IMR-90 (cell line): ENCODE results near the gene RAB28. TPM values are rescaled to one million over a fixed set of nuclear protein-coding genes. Genes with fewer than 3 reads are reported as not detected.

Experiments
- ATAC-seq: fragments of 200-7000 bp; cut with Tn5 transposase; 2 replicates; pipeline ENCODE4 v1.9.1; 2020; ENCODE audit warnings: low read depth, mild to moderate bottlenecking, moderate library complexity
- BruUV-seq: library from RNA; stranded (reverse); fragments of 400-500 nt; replicated peaks from 2 replicates; lab custom pipeline; 2021; lab: Mats Ljungman, UMichigan
- CTCF ChIA-PET: fragments of 300-600 bp; formaldehyde crosslinking; extraction: SDS; loops from one replicate; lab custom pipeline; 2021; ENCODE audit warnings: antibody characterized with exemption; lab: Yijun Ruan, JAX
- POLR2A ChIA-PET: fragments of 300-600 bp; sonication (Branson Sonifier 250); formaldehyde crosslinking; loops from one replicate; lab custom pipeline; 2022; ENCODE audit warnings: antibody characterized with exemption; ENCODE audit not compliant: unreplicated experiment; lab: Charles Lee
- DNase-seq: peaks from one replicate; pipeline ENCODE4 v3.0.0; 2013
- H2AFZ ChIP-seq: replicated peaks from 2 replicates; pipeline ENCODE3; 2013; ENCODE audit warnings: low read length, mild to moderate bottlenecking; ENCODE audit not compliant: poor library complexity
- H2AK5ac ChIP-seq: 2 replicates; pipeline ENCODE4 v1.6.1; 2013; ENCODE audit warnings: low read depth, low read length, inconsistent platforms
- H2AK9ac ChIP-seq: replicated peaks from 2 replicates; pipeline ENCODE3; 2013; ENCODE audit warnings: mild to moderate bottlenecking, low read depth, low read length, moderate library complexity; ENCODE audit not compliant: poor library complexity
- H2BK120ac ChIP-seq: 2 replicates; pipeline ENCODE4 v1.6.1; 2013; ENCODE audit warnings: low read depth, low read length, inconsistent platforms
- H2BK15ac ChIP-seq: 3 replicates; pipeline ENCODE4 v1.6.1; 2013; ENCODE audit warnings: low read depth, low read length, inconsistent platforms
- H2BK20ac ChIP-seq: 2 replicates; pipeline ENCODE4 v1.6.1; 2013; ENCODE audit warnings: low read depth, mild to moderate bottlenecking, inconsistent platforms, low read length, moderate library complexity
- H2BK5ac ChIP-seq: 2 replicates; pipeline ENCODE4 v1.6.1; 2013; ENCODE audit warnings: mild to moderate bottlenecking, low read depth, low read length, inconsistent platforms; ENCODE audit not compliant: poor library complexity, severe bottlenecking
- H3K14ac ChIP-seq: replicated peaks from 2 replicates; pipeline ENCODE4 v1.6.1; 2013; ENCODE audit warnings: low read depth, low read length, inconsistent platforms
- H3K18ac ChIP-seq: 2 replicates; pipeline ENCODE4 v1.6.1; 2013; ENCODE audit warnings: low read depth, low read length, control low read depth
- H3K23ac ChIP-seq: 2 replicates; pipeline ENCODE4 v1.6.1; 2013; ENCODE audit warnings: low read depth, low read length, inconsistent platforms
- H3K27ac ChIP-seq: 2 replicates; pipeline ENCODE4 v1.5.1; 2013; ENCODE audit warnings: mild to moderate bottlenecking, control low read depth, low read length; ENCODE audit not compliant: insufficient read depth
- H3K27me3 ChIP-seq: 2 replicates; pipeline ENCODE4 v1.6.1; 2013; ENCODE audit warnings: low read length; ENCODE audit not compliant: control insufficient read depth, insufficient read depth
- H3K36me3 ChIP-seq: 2 replicates; pipeline ENCODE4 v1.6.1; 2013; ENCODE audit warnings: low read length, mixed read lengths; ENCODE audit not compliant: control insufficient read depth, insufficient read depth
- H3K4ac ChIP-seq: 2 replicates; pipeline ENCODE4 v1.6.1; 2013; ENCODE audit warnings: low read depth, low read length, inconsistent platforms
- H3K4me1 ChIP-seq: 2 replicates; pipeline ENCODE4 v1.6.1; 2013; ENCODE audit warnings: low read length, mixed read lengths; ENCODE audit not compliant: control insufficient read depth, insufficient read depth
- H3K4me2 ChIP-seq: 2 replicates; pipeline ENCODE4 v1.6.1; 2013; ENCODE audit warnings: low read depth, mild to moderate bottlenecking, control low read depth, low read length, moderate library complexity
- H3K4me3 ChIP-seq: 2 replicates; pipeline ENCODE4 v1.5.1; 2013; ENCODE audit warnings: low read depth, mild to moderate bottlenecking, control low read depth, low read length, moderate library complexity; ENCODE audit not compliant: insufficient read depth
- H3K56ac ChIP-seq: 2 replicates; pipeline ENCODE4 v1.6.1; 2013; ENCODE audit warnings: low read length, inconsistent platforms; ENCODE audit not compliant: insufficient read depth; ENCODE audit errors: extremely low read depth
- H3K79me1 ChIP-seq, 2 experiments: 2 replicates each; pipeline ENCODE4 v1.6.1; 2013; ENCODE audit warnings: low read length in 2 of 2, inconsistent platforms in 1 of 2, low read depth in 1 of 2
- H3K9ac ChIP-seq: 2 replicates; pipeline ENCODE4 v1.6.1; 2013; ENCODE audit warnings: low read depth, low read length, control low read depth
- H3K9me1 ChIP-seq: 2 replicates; pipeline ENCODE4 v1.6.1; 2013; ENCODE audit warnings: low read length, inconsistent platforms; ENCODE audit not compliant: insufficient read depth
- H3K9me3 ChIP-seq: 2 replicates; pipeline ENCODE4 v1.6.1; 2013; ENCODE audit warnings: low read length; ENCODE audit not compliant: control insufficient read depth, insufficient read depth
- H4K20me1 ChIP-seq: 2 replicates; pipeline ENCODE4 v1.6.1; 2013; ENCODE audit warnings: low read length, inconsistent platforms; ENCODE audit not compliant: insufficient read depth
- H4K5ac ChIP-seq: 2 replicates; pipeline ENCODE4 v1.6.1; 2013; ENCODE audit warnings: mild to moderate bottlenecking, low read depth, low read length, control low read depth
- H4K8ac ChIP-seq, 2 experiments: 2 replicates each; pipeline ENCODE4 v1.6.1; 2013; ENCODE audit warnings: low read depth in 2 of 2, low read length in 2 of 2, control low read depth in 1 of 2, inconsistent platforms in 1 of 2
- H4K91ac ChIP-seq: 2 replicates; pipeline ENCODE4 v1.6.1; 2013; ENCODE audit warnings: low read depth, low read length, inconsistent platforms; ENCODE audit not compliant: insufficient read depth
- BHLHE40 ChIP-seq: fragments of 150-350 bp; IDR thresholded peaks from 2 replicates; pipeline ENCODE4 v1.6.1; 2016; ENCODE audit warnings: mild to moderate bottlenecking, low read depth, low read length
- CHD1 ChIP-seq: IDR thresholded peaks from 2 replicates; pipeline ENCODE4 v1.6.1; 2012; ENCODE audit warnings: low read depth, low read length, improper control_type of control experiment
- CTCF ChIP-seq: conservative IDR thresholded peaks from 2 replicates; pipeline ENCODE4 v1.5.1; 2012; ENCODE audit warnings: mild to moderate bottlenecking, low read depth, low read length, improper control_type of control experiment
- ELK1 ChIP-seq: fragments of 150-350 bp; IDR thresholded peaks from 2 replicates; pipeline ENCODE4 v1.6.1; 2016; ENCODE audit warnings: low read depth, mild to moderate bottlenecking, low read length, moderate library complexity, borderline replicate concordance
- FOS ChIP-seq: fragments of 150-350 bp; IDR thresholded peaks from 2 replicates; pipeline ENCODE4 v1.6.1; 2016; ENCODE audit warnings: low read depth, low read length
- MAFK ChIP-seq: IDR thresholded peaks from 2 replicates; pipeline ENCODE4 v1.6.1; 2012; ENCODE audit warnings: low read depth, low read length, improper control_type of control experiment
- MXI1 ChIP-seq: IDR thresholded peaks from 2 replicates; pipeline ENCODE4 v1.6.1; 2012; ENCODE audit warnings: low read depth, mild to moderate bottlenecking, low read length, moderate library complexity, borderline replicate concordance
- NFE2L2 ChIP-seq: fragments of 150-350 bp; IDR thresholded peaks from 2 replicates; pipeline ENCODE4 v1.6.1; 2016; ENCODE audit warnings: low read depth, mild to moderate bottlenecking, low read length
- SMC3 ChIP-seq: fragments of 150-350 bp; IDR thresholded peaks from 2 replicates; pipeline ENCODE4 v1.6.1; 2016; ENCODE audit warnings: low read depth, mild to moderate bottlenecking, antibody characterized with exemption, low read length, moderate library complexity
- USF2 ChIP-seq: fragments of 150-350 bp; IDR thresholded peaks from 2 replicates; pipeline ENCODE4 v1.6.1; 2017; ENCODE audit warnings: mild to moderate bottlenecking, antibody characterized with exemption, low read length, low read depth
- WGBS, 2 experiments: methylation state at CpG; one replicate each; pipeline versions ENCODE4 v1.1.5 to v1.1.7; 2013; ENCODE audit warnings: missing lambda C conversion rate in 2 of 2; ENCODE audit not compliant: insufficient read length in 1 of 2; ENCODE audit errors: extremely low coverage in 2 of 2; 5-methylcytosine and 5-hydroxymethylcytosine counted together
- dilution Hi-C: fragments of 300-500 bp; cut with HindIII; formaldehyde crosslinking; loops from one replicate; pipeline ENCODE4 v1.14.3; 2018; ENCODE audit warnings: low sequenced_read_pairs; ENCODE audit not compliant: unreplicated experiment
- in situ Hi-C: fragments of 300-500 bp; cut with MboI; formaldehyde crosslinking; loops from 3 replicates; pipeline ENCODE4 v1.14.3; 2019; ENCODE audit warnings: low sequenced_read_pairs, inconsistent platforms, mixed read lengths
- intact Hi-C: fragments of 100-400 bp; cut with micrococcal nuclease; formaldehyde crosslinking; loops from 2 replicates; pipeline ENCODE4 v1.10.0; 2022
- polyA plus RNA-seq, 3 experiments: library from polyadenylated mRNA; depleted of rRNA; stranded (reverse); fragments of >200 nt; gene quantifications; 2 replicates each; pipeline ENCODE4 v1.2.3, GENCODE V29; 2012; ENCODE audit warnings: low replicate concordance in 1 of 3
- total RNA-seq: library from RNA; depleted of rRNA; stranded (reverse); fragments of >200 nt; gene quantifications from 2 replicates; pipeline ENCODE4 v1.2.3, GENCODE V29; 2012

Gene RAB28
- total and polyA plus RNA-seq, 2 of the 4 experiments (the other 2 are of a cell fraction) = 7.5 to 10.8 TPM

- H2AK5ac ChIP-seq = no peak overlapping the region
- H2AK9ac ChIP-seq = no peak overlapping the region
- H4K8ac ChIP-seq = no peak overlapping the region
- no peak overlapping the region for H2BK15ac ChIP-seq
- dilution Hi-C loops = no loop called here
- peaks cover 0 to 7% of the 10 kb centered on the region in 2 experiments; a peak in 2 of 4 replicates for H3K79me1 ChIP-seq
- ChIA-PET POLR2A (no interaction called here), CTCF (no interaction called here)
- H4K91ac ChIP-seq = no peak overlapping the region
- no peak overlapping the region for H3K14ac ChIP-seq
- H4K5ac ChIP-seq = no peak overlapping the region
- WGBS, 2 experiments = no CpG with 5 or more reads among the region's 6 CpGs
- H3K9me3 ChIP-seq = no peaks in the 10 kb centered on the region
- no peak overlapping the region for H3K4me3 ChIP-seq
- ATAC-seq (peak; percentile 63), DNase-seq (peak; percentile 54)
- no TSS peak for BruUV-seq
- no peak overlapping the region for H2BK5ac ChIP-seq
- no peak overlapping the region for H2AFZ ChIP-seq
- H3K27me3 ChIP-seq = no peaks in the 10 kb centered on the region
- no peak for TF ChIP-seq ELK1
- TF ChIP-seq MXI1 = no peak
- no peak for TF ChIP-seq MAFK
- no peak for TF ChIP-seq FOS
- no peak for TF ChIP-seq NFE2L2
- no peak for TF ChIP-seq CHD1
- no peak for TF ChIP-seq BHLHE40
- TF ChIP-seq CTCF = no peak
- TF ChIP-seq USF2 = no peak
- no peak for TF ChIP-seq SMC3
- H3K56ac ChIP-seq = no peak overlapping the region
- H2BK20ac ChIP-seq = no peak overlapping the region
- no peaks in the 10 kb centered on the region; the same call in 1 of the 2 replicates for H3K4me1 ChIP-seq
- no peak overlapping the region for H3K9ac ChIP-seq
- H3K23ac ChIP-seq = no peak overlapping the region
- H2BK120ac ChIP-seq = no peak overlapping the region
- no peaks in the 10 kb centered on the region for H3K9me1 ChIP-seq
- no peak overlapping the region for H3K18ac ChIP-seq
- H3K27ac ChIP-seq = no peak overlapping the region
- peaks cover 2% of the 10 kb centered on the region; the same call in 1 of the 2 replicates for H3K36me3 ChIP-seq
- H4K20me1 ChIP-seq = 0 out of 2 replicates have a peak, but pooled peaks cover 3% of the 10 kb centered on the region
- in situ Hi-C loops = no loop called here
- peak overlapping the region; percentile 54; the same call in 1 of the 2 replicates for H3K4me2 ChIP-seq
- intact Hi-C loops = no loop called here
- no peak overlapping the region for H3K4ac ChIP-seq
Measured at GRCh38 chr4:13461191-13461905, 22.8 kb downstream of the RAB28 start.
